ENCODE data around the gene FRG1. TPM values are rescaled to one million over a fixed set of nuclear protein-coding genes. Genes with fewer than 3 reads are reported as not detected.
"Not testable (repeated sequence)": the region's sequence is repeated elsewhere in the genome, so short reads cannot be mapped to it uniquely, and the experiment has no call there.

FRG1 gene
- total RNA-seq = 10 to 100 TPM; 24.5 to 38.5 (median 33.6) TPM

- Histone ChIP-seq H3K27me3 (no peaks in the 10 kb centered on the region), H3K4me3 (peak within 1 kb of the TSS; percentile 76), H3K36me3 (no peaks in the 10 kb centered on the region), H3K9me3 (no peaks in the 10 kb centered on the region), H3K4me1 (peaks cover 24% of the 10 kb centered on the region), H3K27ac (peak within 1 kb of the TSS; percentile 91)
- WGBS = 19% methylated on average over 22 of the region's 70 CpGs
- DNase-seq (ENCODE audit: low spot score in 2 of 2) = peak; percentile 96 to 97
- peak; percentile 95 for TF ChIP-seq CTCF (IDR thresholded peaks at IDR 0.05)
- no peak for TF ChIP-seq EP300 (IDR thresholded peaks at IDR 0.05)
- TF ChIP-seq POLR2AphosphoS5 (IDR thresholded peaks at IDR 0.05) = peak in 2 of 3 donors; percentile 72 to 98
- peak in 1 of 2 donors; percentile 38 for TF ChIP-seq POLR2A (IDR thresholded peaks at IDR 0.05)
Observed at GRCh38 chr4:189940178-189941004, at the start of gene FRG1. FRG1 (plus strand) TSS chr4:189940872; CDS start chr4:189941010, 138 bp downstream.

- Histone ChIP-seq H3K4me1 (no peaks in the 10 kb centered on the region), H3K27ac (no peak overlapping the region), H3K27me3 (no peaks in the 10 kb centered on the region), H3K36me3 (no peaks in the 10 kb centered on the region), H3K4me3 (no peak overlapping the region), H3K9me3 (no peaks in the 10 kb centered on the region)
- DNase-seq (ENCODE audit: low spot score in 2 of 2) = no peak
- TF ChIP-seq POLR2AphosphoS5 (IDR thresholded peaks at IDR 0.05) (no peak), EP300 (IDR thresholded peaks at IDR 0.05) (no peak), CTCF (IDR thresholded peaks at IDR 0.05) (no peak), POLR2A (IDR thresholded peaks at IDR 0.05) (no peak)
- WGBS = 95% methylated on average over 3 of the region's 3 CpGs
Observed at GRCh38 chr4:189897667-189898066, 43.0 kb upstream of the FRG1 start.

GRCh38 chr4:189899481-189900015 is 41.1 kb upstream of the FRG1 start:
- H3K4me1 ChIP-seq; H3K27ac ChIP-seq; DNase-seq (ENCODE audit: low spot score in 2 of 2); H3K4me3 ChIP-seq; H3K9me3 ChIP-seq; H3K27me3 ChIP-seq; H3K36me3 ChIP-seq: not testable (repeated sequence)
- WGBS = 33% methylated on average over 3 of the region's 3 CpGs

GRCh38 chr4:189904420-189905027 is 36.1 kb upstream of the FRG1 start:
- not testable (repeated sequence) for H3K4me3 ChIP-seq; DNase-seq (ENCODE audit: low spot score in 2 of 2); H3K36me3 ChIP-seq; H3K27me3 ChIP-seq; H3K27ac ChIP-seq; H3K9me3 ChIP-seq; H3K4me1 ChIP-seq
- 42% methylated on average over 6 of the region's 6 CpGs for WGBS
- TF ChIP-seq CTCF (IDR thresholded peaks at IDR 0.05) = peak; percentile 37 to 52

- no peak overlapping the region for H3K4me3 ChIP-seq
- TF ChIP-seq POLR2A (IDR thresholded peaks at IDR 0.05) (no peak), CTCF (IDR thresholded peaks at IDR 0.05) (no peak), POLR2AphosphoS5 (IDR thresholded peaks at IDR 0.05) (no peak), EP300 (IDR thresholded peaks at IDR 0.05) (no peak)
- H3K27ac ChIP-seq = no peak overlapping the region
- H3K36me3 ChIP-seq = no peaks in the 10 kb centered on the region
- H3K9me3 ChIP-seq = no peaks in the 10 kb centered on the region
- H3K27me3 ChIP-seq = no peaks in the 10 kb centered on the region
- H3K4me1 ChIP-seq = no peaks in the 10 kb centered on the region
- WGBS = 55% methylated on average over 6 of the region's 6 CpGs
- DNase-seq (ENCODE audit: low spot score in 2 of 2) = no peak
Observed at GRCh38 chr4:189912170-189912569, 28.5 kb upstream of the FRG1 start.
